22Rv1 (cell line): ENCODE measurements around the gene TNXB.
"Not testable (repeated sequence)": the region's sequence is repeated elsewhere in the genome, so short reads cannot be mapped to it uniquely, and the experiment has no call there.

Experiments
- CTCF ChIP-seq: fragments of 450-650 bp; IDR thresholded peaks from 2 replicates; pipeline ENCODE4 v1.5.1; 2017; ENCODE audit warnings: mild to moderate bottlenecking
- ZFX ChIP-seq: fragments of 450-650 bp; IDR thresholded peaks from 2 replicates; pipeline ENCODE4 v1.6.1; 2017; ENCODE audit warnings: antibody characterized with exemption, borderline replicate concordance

DNA sequence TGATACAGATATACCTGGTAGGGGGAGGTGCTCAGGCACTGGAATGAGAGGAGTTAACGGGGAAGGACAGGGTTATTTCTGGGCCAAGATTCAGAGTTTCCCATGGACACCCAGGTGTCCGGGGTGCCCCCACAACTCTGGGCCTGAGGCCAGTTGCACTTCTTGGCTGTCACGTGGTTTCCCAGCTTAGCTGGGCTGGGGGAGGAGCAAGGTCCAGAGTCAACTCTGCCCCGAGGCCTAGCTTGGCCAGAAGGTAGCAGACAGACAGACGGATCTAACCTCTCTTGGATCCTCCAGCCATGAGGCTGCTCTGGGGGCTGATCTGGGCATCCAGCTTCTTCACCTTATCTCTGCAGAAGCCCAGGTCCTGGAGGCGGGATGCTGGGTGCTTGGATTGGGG lies 94.6 kb downstream of the TNXB start, which contains the start of gene C4B:
- not testable (repeated sequence) for TF ChIP-seq CTCF, ZFX
